Panc1 (cell line): ENCODE measurements around the gene ATG4D. TPM values are rescaled to one million over a fixed set of nuclear protein-coding genes. Genes with fewer than 3 reads are reported as not detected.

Experiments
- ATAC-seq: fragments of 200-7000 bp; cut with Tn5 transposase; 2 replicates; pipeline ENCODE4 v1.9.1; 2020; ENCODE audit warnings: mild to moderate bottlenecking, moderate library complexity
- BruUV-seq: library from RNA; stranded (reverse); fragments of 400-500 nt; replicated peaks from 2 replicates; lab custom pipeline; 2021; lab: Mats Ljungman, UMichigan
- CTCF ChIA-PET: fragments of 300-600 bp; sonication (Branson Sonifier 250); formaldehyde crosslinking; loops from one replicate; lab custom pipeline; 2022; ENCODE audit warnings: antibody characterized with exemption; lab: Charles Lee
- POLR2A ChIA-PET: fragments of 300-600 bp; sonication (Branson Sonifier 250); formaldehyde crosslinking; loops from one replicate; lab custom pipeline; 2022; ENCODE audit warnings: antibody characterized with exemption; lab: Charles Lee
- DNase-seq: peaks from one replicate; pipeline ENCODE4 v3.0.0-alpha.2; 2010; ENCODE audit warnings: low read depth, low spot score
- H3K27ac ChIP-seq: 2 replicates; pipeline ENCODE4 v1.5.1; 2011; ENCODE audit warnings: mild to moderate bottlenecking, low read length, inconsistent platforms
- H3K27me3 ChIP-seq: fragments of 200-500 bp; sonication (Bioruptor generic); 2 replicates; pipeline ENCODE4 v1.6.0; 2014; ENCODE audit warnings: low read length, inconsistent platforms; ENCODE audit not compliant: control insufficient read depth, insufficient read depth
- H3K36me3 ChIP-seq: fragments of 200-500 bp; sonication (Bioruptor generic); 2 replicates; pipeline ENCODE4 v1.5.1; 2014; ENCODE audit warnings: inconsistent platforms, mild to moderate bottlenecking, low read length, moderate library complexity; ENCODE audit not compliant: control insufficient read depth, insufficient read depth
- H3K4me1 ChIP-seq: 2 replicates; pipeline ENCODE4 v1.5.1; 2011; ENCODE audit warnings: inconsistent platforms, mild to moderate bottlenecking, low read length, moderate library complexity; ENCODE audit not compliant: control insufficient read depth, insufficient read depth
- H3K4me3 ChIP-seq, 2 experiments: 2 replicates each; pipeline ENCODE4 v1.5.1; 2011 to 2012; ENCODE audit warnings: low read depth in 2 of 2, low read length in 2 of 2, mild to moderate bottlenecking in 2 of 2, inconsistent platforms in 1 of 2, moderate library complexity in 1 of 2
- H3K9me3 ChIP-seq: fragments of 200-500 bp; sonication (Bioruptor generic); 2 replicates; pipeline ENCODE4 v1.5.1; 2014; ENCODE audit warnings: low read depth, mild to moderate bottlenecking, inconsistent platforms, low read length, moderate library complexity; ENCODE audit not compliant: control insufficient read depth, insufficient read depth
- CTCF ChIP-seq: fragments of 450-650 bp; IDR thresholded peaks from 2 replicates; pipeline ENCODE4 v1.5.1; 2017; ENCODE audit warnings: mild to moderate bottlenecking
- POLR2AphosphoS5 ChIP-seq: IDR thresholded peaks from 2 replicates; pipeline ENCODE4 v1.6.1; 2012; ENCODE audit warnings: mild to moderate bottlenecking, low read depth, low read length, moderate library complexity
- REST ChIP-seq, 2 experiments: IDR thresholded peaks; 2 replicates each; pipeline ENCODE4 v1.6.1; 2011 to 2012; ENCODE audit warnings: low read depth in 2 of 2, control low read depth in 1 of 2, low read length in 1 of 2, mild to moderate bottlenecking in 1 of 2, moderate library complexity in 1 of 2; ENCODE audit not compliant: insufficient read depth in 1 of 2
- SIN3A ChIP-seq: IDR thresholded peaks from 2 replicates; pipeline ENCODE4 v1.6.1; 2012; ENCODE audit warnings: low read depth, mild to moderate bottlenecking, low read length, moderate library complexity, borderline replicate concordance; ENCODE audit not compliant: insufficient read depth
- TCF7L2 ChIP-seq: IDR thresholded peaks from 2 replicates; pipeline ENCODE4 v1.6.1; 2011; ENCODE audit warnings: mild to moderate bottlenecking, low read depth, low read length, inconsistent platforms
- in situ Hi-C: cut with HindIII; loops from 2 replicates; pipeline ENCODE4 v1.10.0; 2016; ENCODE audit warnings: low sequenced_read_pairs, low pct_unique_long_range_greater_than_20kb
- intact Hi-C: fragments of 100-400 bp; cut with micrococcal nuclease; formaldehyde crosslinking; loops from one replicate; pipeline ENCODE4 v1.10.0; 2022; ENCODE audit not compliant: unreplicated experiment
- total RNA-seq: library from RNA; stranded (reverse); gene quantifications from one replicate; pipeline ENCODE4 v1.2.1, GENCODE V29; 2021; ENCODE audit not compliant: unreplicated experiment

ATG4D gene
- total RNA-seq, 1 experiment from 2014 or later: 28.0 TPM

GRCh38 chr19:10555610-10555973 is 11.9 kb downstream of the ATG4D start:
- H3K27ac ChIP-seq: no peak overlapping the region
- ChIA-PET POLR2A (no interaction called here), CTCF (no interaction called here)
- H3K4me3 ChIP-seq: no peak overlapping the region
- BruUV-seq: no TSS peak
- ATAC-seq (no peak), DNase-seq (no peak)
- TF ChIP-seq POLR2AphosphoS5 (no peak), CTCF (no peak), TCF7L2 (no peak), SIN3A (no peak), REST (IDR thresholded peaks at IDR 0.05; ENCODE audit: insufficient read depth in 1 of 2, low read depth in 2 of 2, low read length in 1 of 2) (no peak)
- H3K36me3 ChIP-seq: peaks cover 3% of the 10 kb centered on the region; the same call in 1 of the 2 replicates
- H3K4me1 ChIP-seq: no peaks in the 10 kb centered on the region
- H3K9me3 ChIP-seq: no peaks in the 10 kb centered on the region
- H3K27me3 ChIP-seq: no peaks in the 10 kb centered on the region
- intact Hi-C loops (no loop called here), in situ Hi-C loops (no loop called here)

GRCh38 chr19:10557603-10558197 is 14.0 kb downstream of the ATG4D start:
- ATAC-seq (no peak), DNase-seq (no peak)
- no peaks in the 10 kb centered on the region for H3K27me3 ChIP-seq
- H3K27ac ChIP-seq: no peak overlapping the region
- no peaks in the 10 kb centered on the region for H3K9me3 ChIP-seq
- H3K4me1 ChIP-seq: no peaks in the 10 kb centered on the region
- intact Hi-C loops (no loop called here), in situ Hi-C loops (no loop called here)
- CTCF ChIA-PET: interaction anchor here (0.6 kb wide), 1 partner anchor 26 kb away, joined by 3 read pairs; no protein-coding TSS in a partner anchor
- no TSS peak for BruUV-seq
- POLR2A ChIA-PET: no interaction called here
- no peak for TF ChIP-seq POLR2AphosphoS5
- no peak for TF ChIP-seq SIN3A
- TF ChIP-seq TCF7L2: no peak
- no peak for TF ChIP-seq REST (IDR thresholded peaks at IDR 0.05; ENCODE audit: insufficient read depth in 1 of 2, low read depth in 2 of 2, low read length in 1 of 2)
- TF ChIP-seq CTCF: no peak
- peaks cover 3% of the 10 kb centered on the region; the same call in 1 of the 2 replicates for H3K36me3 ChIP-seq
- H3K4me3 ChIP-seq: no peak overlapping the region
